Measurements from ENCODE around the gene SNCAIP.

Gene SNCAIP

GRCh38 chr5:122499585-122499984 is 187.5 kb downstream of the SNCAIP start:
- no peak for DNase-seq (ENCODE audit: low spot score)
- Histone ChIP-seq H3K4me3 (ENCODE audit: severe bottlenecking) (no peak overlapping the region), H3K4me1 (ENCODE audit: insufficient read depth, poor library complexity, severe bottlenecking) (no peaks in the 10 kb centered on the region), H3K36me3 (ENCODE audit: low read depth) (no peaks in the 10 kb centered on the region), H3K27ac (ENCODE audit: poor library complexity, severe bottlenecking) (no peak overlapping the region), H3K9me3 (ENCODE audit: severe bottlenecking) (no peaks in the 10 kb centered on the region), H3K27me3 (ENCODE audit: insufficient read depth, poor library complexity, severe bottlenecking) (no peaks in the 10 kb centered on the region)
- no peak for ATAC-seq (ENCODE audit: low read depth)
- TF ChIP-seq CTCF (IDR thresholded peaks at IDR 0.05; ENCODE audit: poor library complexity, severe bottlenecking): no peak

- DNase-seq (ENCODE audit: low spot score) (no peak), ATAC-seq (ENCODE audit: low read depth) (peak; percentile 77)
- no peaks in the 10 kb centered on the region for H3K36me3 ChIP-seq (ENCODE audit: low read depth)
- H3K9me3 ChIP-seq (ENCODE audit: severe bottlenecking): no peaks in the 10 kb centered on the region
- H3K4me1 ChIP-seq (ENCODE audit: insufficient read depth, poor library complexity, severe bottlenecking): no peaks in the 10 kb centered on the region
- H3K27me3 ChIP-seq (ENCODE audit: insufficient read depth, poor library complexity, severe bottlenecking): no peaks in the 10 kb centered on the region
- TF ChIP-seq CTCF (IDR thresholded peaks at IDR 0.05; ENCODE audit: poor library complexity, severe bottlenecking): peak; percentile 64
- H3K4me3 ChIP-seq (ENCODE audit: severe bottlenecking): no peak overlapping the region
- no peak overlapping the region for H3K27ac ChIP-seq (ENCODE audit: poor library complexity, severe bottlenecking)
Measured at GRCh38 chr5:122500245-122501088, 188.4 kb downstream of the SNCAIP start.

GRCh38 chr5:122501089-122501435 is 189.0 kb downstream of the SNCAIP start:
- DNase-seq (ENCODE audit: low spot score): no peak
- H3K4me3 ChIP-seq (ENCODE audit: severe bottlenecking): no peak overlapping the region
- ATAC-seq (ENCODE audit: low read depth): no peak
- H3K36me3 ChIP-seq (ENCODE audit: low read depth): no peaks in the 10 kb centered on the region
- peak; percentile 32 for TF ChIP-seq CTCF (IDR thresholded peaks at IDR 0.05; ENCODE audit: poor library complexity, severe bottlenecking)
- H3K4me1 ChIP-seq (ENCODE audit: insufficient read depth, poor library complexity, severe bottlenecking): no peaks in the 10 kb centered on the region
- no peak overlapping the region for H3K27ac ChIP-seq (ENCODE audit: poor library complexity, severe bottlenecking)
- H3K27me3 ChIP-seq (ENCODE audit: insufficient read depth, poor library complexity, severe bottlenecking): no peaks in the 10 kb centered on the region
- H3K9me3 ChIP-seq (ENCODE audit: severe bottlenecking): no peaks in the 10 kb centered on the region

- Histone ChIP-seq H3K27ac (ENCODE audit: poor library complexity, severe bottlenecking) (no peak overlapping the region), H3K4me3 (ENCODE audit: severe bottlenecking) (no peak overlapping the region), H3K4me1 (ENCODE audit: insufficient read depth, poor library complexity, severe bottlenecking) (no peaks in the 10 kb centered on the region), H3K9me3 (ENCODE audit: severe bottlenecking) (no peaks in the 10 kb centered on the region), H3K36me3 (ENCODE audit: low read depth) (no peaks in the 10 kb centered on the region), H3K27me3 (ENCODE audit: insufficient read depth, poor library complexity, severe bottlenecking) (no peaks in the 10 kb centered on the region)
- no peak for ATAC-seq (ENCODE audit: low read depth)
- no peak for DNase-seq (ENCODE audit: low spot score)
- TF ChIP-seq CTCF (IDR thresholded peaks at IDR 0.05; ENCODE audit: poor library complexity, severe bottlenecking): no peak
Measured at GRCh38 chr5:122507045-122507444, 195.0 kb downstream of the SNCAIP start.

GRCh38 chr5:122507581-122507980 is 195.5 kb downstream of the SNCAIP start:
- TF ChIP-seq CTCF (IDR thresholded peaks at IDR 0.05; ENCODE audit: poor library complexity, severe bottlenecking): no peak
- peak; percentile 66 for ATAC-seq (ENCODE audit: low read depth)

More at GRCh38 chr5:122507581-122507980, 195.5 kb downstream of the SNCAIP start:
- no peaks in the 10 kb centered on the region for H3K4me1 ChIP-seq (ENCODE audit: insufficient read depth, poor library complexity, severe bottlenecking)
- no peaks in the 10 kb centered on the region for H3K27me3 ChIP-seq (ENCODE audit: insufficient read depth, poor library complexity, severe bottlenecking)
- DNase-seq (ENCODE audit: low spot score): no peak
- H3K36me3 ChIP-seq (ENCODE audit: low read depth): no peaks in the 10 kb centered on the region
- no peak overlapping the region for H3K4me3 ChIP-seq (ENCODE audit: severe bottlenecking)
- no peaks in the 10 kb centered on the region for H3K9me3 ChIP-seq (ENCODE audit: severe bottlenecking)
- H3K27ac ChIP-seq (ENCODE audit: poor library complexity, severe bottlenecking): no peak overlapping the region

All from RWPE2 (cell line).